ENCODE measurements around the gene RNF225. TPM values are rescaled to one million over a fixed set of nuclear protein-coding genes. Genes with fewer than 3 reads are reported as not detected.

The RNF225 gene
- 0.16 and 0.17 TPM in 2 replicates for total RNA-seq

GRCh38 chr19:58395220-58395978 is at the start of gene RNF225:
TSS of gene RNF225 (plus strand) at chr19:58395656. CDS start at chr19:58396090, 434 bp downstream.

GRCh38 chr19:58352760-58353671 is 42.4 kb upstream of the RNF225 start, which contains the start of gene A1BG:
TSS of gene A1BG (minus strand) at chr19:58353492. CDS start at chr19:58353437, 55 bp downstream.

GRCh38 chr19:58362272-58362994 is 33.0 kb upstream of the RNF225 start, which contains the start of gene ZNF497:
TSS of gene ZNF497 (minus strand) at chr19:58362751. CDS start at chr19:58357635, 5,116 bp downstream.

GRCh38 chr19:58380662-58381459 is 14.6 kb upstream of the RNF225 start, which contains the start of gene ZNF837:
TSS of gene ZNF837 (minus strand) at chr19:58381030. CDS start at chr19:58369332, 11,698 bp downstream.

GRCh38 chr19:58386576-58387337 is 8.7 kb upstream of the RNF225 start, which contains the start of gene RPS5:
TSS of gene RPS5 (plus strand) at chr19:58387269. CDS start at chr19:58388138, 869 bp downstream.

GRCh38 chr19:58408152-58409009 is 12.9 kb downstream of the RNF225 start, which contains the start of gene ZNF584:
TSS of gene ZNF584 (plus strand) at chr19:58408649. CDS start at chr19:58409148, 499 bp downstream.

GRCh38 chr19:58439576-58440554 is 44.4 kb downstream of the RNF225 start, which contains the start of gene ZNF132:
TSS of gene ZNF132 (minus strand) at chr19:58440153. CDS start at chr19:58439821, 332 bp downstream.

Other genes starting within 250 kb of the RNF225 start
- gene ZNF329, start 244.9 kb upstream of the RNF225 start, total RNA-seq: 13.2 and 13.4 TPM in 2 replicates
- gene ZNF274, start 212.6 kb upstream of the RNF225 start, total RNA-seq: 13.0 and 16.4 TPM in 2 replicates
- 25.5 TPM in 2 replicates for gene ZNF544, start 166.7 kb upstream of the RNF225 start, total RNA-seq
- gene ZNF8, start 116.7 kb upstream of the RNF225 start, total RNA-seq: 2.2 and 2.7 TPM in 2 replicates
- gene ERVK3-1, start 90.3 kb upstream of the RNF225 start, total RNA-seq: 25.4 and 31.8 TPM in 2 replicates
- 1.4 and 2.9 TPM in 2 replicates for gene ZSCAN22, start 68.7 kb upstream of the RNF225 start, total RNA-seq
- gene A1BG, start 42.2 kb upstream of the RNF225 start, total RNA-seq: 13.9 and 19.7 TPM in 2 replicates
- 0.79 and 1.7 TPM in 2 replicates for gene ZNF497, start 32.9 kb upstream of the RNF225 start, total RNA-seq
- 1.2 and 2.0 TPM in 2 replicates for gene ZNF837, start 14.6 kb upstream of the RNF225 start, total RNA-seq
- 2,454 and 4,367 TPM in 2 replicates for gene RPS5, start 8.4 kb upstream of the RNF225 start, total RNA-seq
- 12.6 and 12.7 TPM in 2 replicates for gene ZNF584, start 13.0 kb downstream of the RNF225 start, total RNA-seq
- 9.1 and 10.4 TPM in 2 replicates for gene ZNF132, start 44.5 kb downstream of the RNF225 start, total RNA-seq
- 8.0 and 11.3 TPM in 2 replicates for gene ZNF324B, start 56.0 kb downstream of the RNF225 start, total RNA-seq
- 9.9 and 15.6 TPM in 2 replicates for gene ZNF324, start 71.4 kb downstream of the RNF225 start, total RNA-seq
- gene ZNF446, start 80.7 kb downstream of the RNF225 start, total RNA-seq: 6.0 and 8.5 TPM in 2 replicates
- 10.1 and 14.0 TPM in 2 replicates for gene SLC27A5, start 116.3 kb downstream of the RNF225 start, total RNA-seq
- gene ZBTB45, start 124.2 kb downstream of the RNF225 start, total RNA-seq: 5.8 and 7.2 TPM in 2 replicates
- gene TRIM28, start 148.4 kb downstream of the RNF225 start, total RNA-seq: 355 and 415 TPM in 2 replicates
- 177 and 204 TPM in 2 replicates for gene CHMP2A, start 159.4 kb downstream of the RNF225 start, total RNA-seq
- 69.5 and 80.7 TPM in 2 replicates for gene UBE2M, start 163.0 kb downstream of the RNF225 start, total RNA-seq
- 12.8 and 19.1 TPM in 2 replicates for gene MZF1, start 177.7 kb downstream of the RNF225 start, total RNA-seq

Data from bronchial smooth muscle cell (primary cell).